DOHH2 (cell line): Measurements from ENCODE around the gene MUC21.

Experiments
- EZH2phosphoT487 ChIP-seq: fragments of 200-600 bp; sonication (generic); IDR thresholded peaks from 2 replicates; pipeline ENCODE4 v1.6.1; 2017; ENCODE audit warnings: borderline replicate concordance, mild to moderate bottlenecking, antibody characterized with exemption, low read length, moderate library complexity, mixed read lengths
- TF ChIP-seq, protein P1 (sequence below): fragments of 200-600 bp; sonication (generic); IDR thresholded peaks from one replicate; pipeline ENCODE4 v1.5.1; 2014; ENCODE audit warnings: antibody characterized with exemption, mild to moderate bottlenecking, low read depth, low read length; ENCODE audit not compliant: poor library complexity, severe bottlenecking

DNA sequence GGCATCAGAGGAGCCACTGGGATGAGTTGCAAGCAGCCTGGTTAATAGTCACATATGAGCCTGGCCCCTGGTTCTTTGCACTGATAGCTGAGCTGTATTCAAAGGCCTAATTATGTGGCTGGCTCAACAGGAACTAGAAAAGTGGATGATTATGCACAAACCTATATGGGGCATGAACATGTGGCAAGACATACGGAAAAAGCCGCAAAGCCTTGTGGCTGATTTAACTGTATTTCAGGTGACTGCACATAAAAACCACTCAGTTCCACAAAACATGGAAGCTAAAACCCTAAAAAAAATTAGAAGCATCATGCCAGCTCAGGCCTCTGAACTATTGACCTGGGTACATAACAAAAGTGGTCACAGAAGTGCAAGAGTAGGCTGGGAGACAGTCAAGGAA lies 13.8 kb downstream of the MUC21 start:
- TF ChIP-seq, protein P1, sequence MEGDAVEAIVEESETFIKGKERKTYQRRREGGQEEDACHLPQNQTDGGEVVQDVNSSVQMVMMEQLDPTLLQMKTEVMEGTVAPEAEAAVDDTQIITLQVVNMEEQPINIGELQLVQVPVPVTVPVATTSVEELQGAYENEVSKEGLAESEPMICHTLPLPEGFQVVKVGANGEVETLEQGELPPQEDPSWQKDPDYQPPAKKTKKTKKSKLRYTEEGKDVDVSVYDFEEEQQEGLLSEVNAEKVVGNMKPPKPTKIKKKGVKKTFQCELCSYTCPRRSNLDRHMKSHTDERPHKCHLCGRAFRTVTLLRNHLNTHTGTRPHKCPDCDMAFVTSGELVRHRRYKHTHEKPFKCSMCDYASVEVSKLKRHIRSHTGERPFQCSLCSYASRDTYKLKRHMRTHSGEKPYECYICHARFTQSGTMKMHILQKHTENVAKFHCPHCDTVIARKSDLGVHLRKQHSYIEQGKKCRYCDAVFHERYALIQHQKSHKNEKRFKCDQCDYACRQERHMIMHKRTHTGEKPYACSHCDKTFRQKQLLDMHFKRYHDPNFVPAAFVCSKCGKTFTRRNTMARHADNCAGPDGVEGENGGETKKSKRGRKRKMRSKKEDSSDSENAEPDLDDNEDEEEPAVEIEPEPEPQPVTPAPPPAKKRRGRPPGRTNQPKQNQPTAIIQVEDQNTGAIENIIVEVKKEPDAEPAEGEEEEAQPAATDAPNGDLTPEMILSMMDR = no peak
- no peak for TF ChIP-seq EZH2phosphoT487
